ENCODE data around the gene COX6B2. TPM values are rescaled to one million over a fixed set of nuclear protein-coding genes. Genes with fewer than 3 reads are reported as not detected.
"Not testable (repeated sequence)": the region's sequence is repeated elsewhere in the genome, so short reads cannot be mapped to it uniquely, and the experiment has no call there.

The COX6B2 gene, protein sequence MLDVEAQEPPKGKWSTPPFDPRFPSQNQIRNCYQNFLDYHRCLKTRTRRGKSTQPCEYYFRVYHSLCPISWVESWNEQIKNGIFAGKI
- total RNA-seq = under 1 TPM; 0.39 to 0.95 TPM

DNA sequence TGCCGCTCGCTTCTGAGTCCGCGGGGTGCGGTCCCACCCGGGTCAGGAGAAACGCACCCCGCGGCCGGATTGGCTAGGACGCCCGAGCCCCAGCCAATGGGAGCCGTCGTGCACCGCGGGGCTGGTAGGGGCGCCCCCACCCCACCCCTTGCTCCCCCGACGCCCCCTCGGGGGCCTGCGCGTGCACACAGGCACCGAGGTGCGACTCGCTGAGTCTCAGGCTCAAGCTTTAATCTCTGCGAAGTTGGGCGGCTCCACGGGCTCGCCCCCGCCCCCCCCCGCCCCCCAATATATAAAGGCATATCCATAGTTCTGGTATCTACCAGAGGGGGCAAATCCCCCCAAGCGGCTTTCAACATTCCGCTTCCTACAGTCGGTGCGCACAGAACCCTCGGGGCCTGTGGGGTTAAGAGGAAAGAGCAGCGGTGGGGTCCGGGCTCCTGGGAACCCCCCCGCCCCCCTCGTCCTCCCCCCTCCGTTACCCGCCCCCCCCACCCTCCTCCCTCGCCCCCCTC lies at the start of gene COX6B2:
TSS of gene COX6B2 (minus strand) at position 22 of the 515 bp plus-strand sequence. CDS start 198 bp downstream, outside the sequence.
- DNase-seq (ENCODE audit: low spot score in 2 of 2) (no peak), ATAC-seq (peak in 1 of 2 donors; percentile 4)
- Mint-ChIP-seq H3K27ac (no peak within 1 kb of the TSS), H3K36me3 (no peaks in the 10 kb centered on the region), H3K9me3 (no peaks in the 10 kb centered on the region)

DNA sequence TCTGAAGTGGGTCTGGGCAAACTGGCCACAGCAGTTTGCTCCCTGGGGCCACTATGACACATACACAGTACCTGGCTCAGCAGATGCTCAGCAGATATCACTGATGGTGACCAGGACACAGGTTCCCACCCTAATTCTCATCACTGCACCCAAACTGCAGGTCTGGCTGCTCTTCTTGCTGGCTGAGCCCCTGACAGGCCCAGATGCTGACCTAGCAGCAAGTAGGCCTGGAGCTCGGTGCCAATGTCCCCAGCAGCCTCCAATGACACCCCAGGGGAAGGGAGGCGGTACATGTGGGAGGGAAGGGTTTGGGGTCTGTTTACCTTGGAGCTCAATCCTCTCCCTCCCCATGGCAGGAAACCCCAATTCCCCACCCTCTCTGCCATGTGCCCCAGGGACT lies 48.0 kb upstream of the COX6B2 start:
- peak overlapping the region; percentile 45 to 96 for H3K27ac Mint-ChIP-seq
- H3K36me3 Mint-ChIP-seq = peaks cover 27 to 41% of the 10 kb centered on the region in 2 donors
- ATAC-seq (no peak), DNase-seq (ENCODE audit: low spot score in 2 of 2) (no peak)
- H3K9me3 Mint-ChIP-seq = no peaks in the 10 kb centered on the region

DNA sequence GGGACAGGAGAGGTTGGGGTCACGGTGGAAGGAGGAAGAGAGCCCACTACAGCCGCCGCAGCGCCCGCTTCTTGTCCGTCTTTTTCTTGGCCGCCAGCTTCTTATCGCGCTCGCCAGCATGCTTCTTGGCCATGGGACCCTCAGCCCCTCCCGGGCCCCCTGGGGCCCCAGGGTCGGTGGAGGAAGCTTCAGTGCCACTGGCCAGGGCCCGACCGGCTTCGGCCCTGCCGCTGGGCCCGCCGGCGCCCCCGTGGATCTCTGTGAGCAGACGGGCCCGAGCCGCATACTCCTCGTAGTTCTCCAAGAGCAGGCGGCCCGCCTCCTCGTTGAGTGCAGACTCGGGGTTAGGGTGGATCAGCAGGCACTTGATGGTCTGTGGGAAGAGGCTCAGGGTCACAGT lies 46.9 kb upstream of the COX6B2 start:
- not testable (repeated sequence) for H3K9me3 Mint-ChIP-seq; DNase-seq (ENCODE audit: low spot score in 2 of 2); ATAC-seq
- peaks cover 20 to 33% of the 10 kb centered on the region in 2 donors for H3K36me3 Mint-ChIP-seq
- peak overlapping the region; percentile 57 to 96 for H3K27ac Mint-ChIP-seq

DNA sequence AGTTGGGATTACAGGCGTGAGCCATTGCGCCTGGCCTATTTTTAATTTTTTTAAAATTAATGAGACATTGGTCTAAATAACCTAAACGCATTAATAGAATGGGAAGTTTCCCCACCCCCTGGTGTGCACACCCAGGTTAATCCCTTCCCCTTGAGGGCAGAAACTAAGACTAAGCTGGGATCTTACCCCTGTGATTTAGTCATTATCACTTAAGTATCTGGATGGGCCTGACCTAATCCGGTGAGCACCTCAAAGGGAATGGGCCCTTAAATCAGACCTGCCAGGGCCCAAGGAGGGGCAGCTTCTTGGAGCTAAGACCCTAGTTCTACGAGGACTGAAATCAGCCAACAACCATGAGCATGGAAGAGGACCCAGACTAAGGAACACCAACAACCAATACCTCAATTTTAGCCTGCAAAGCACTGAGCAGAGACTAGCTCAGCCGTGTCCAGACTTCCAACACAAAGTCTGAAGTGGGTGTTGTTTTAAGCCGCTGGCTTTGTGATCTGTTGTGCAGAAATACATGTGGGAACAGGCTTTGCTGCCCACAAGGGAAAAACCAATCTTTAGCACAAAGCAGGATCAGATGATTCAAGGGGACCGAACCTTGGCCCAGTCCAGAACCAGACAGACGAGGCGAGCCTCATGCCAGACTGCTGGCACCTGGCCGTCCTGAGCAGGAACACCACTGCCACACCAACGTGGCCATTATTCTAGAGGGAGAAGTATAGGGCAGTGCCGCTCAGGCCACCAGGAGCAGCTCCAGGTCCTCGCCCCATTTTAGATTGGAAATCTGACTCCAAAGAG lies 46.0 kb upstream of the COX6B2 start:
- peak overlapping the region; percentile 48 to 86 for H3K27ac Mint-ChIP-seq
- peaks cover 11 to 24% of the 10 kb centered on the region in 2 donors for H3K36me3 Mint-ChIP-seq
- no peaks in the 10 kb centered on the region for H3K9me3 Mint-ChIP-seq
- ATAC-seq (peak in 1 of 2 donors; percentile 11), DNase-seq (ENCODE audit: low spot score in 2 of 2) (no peak)

DNA sequence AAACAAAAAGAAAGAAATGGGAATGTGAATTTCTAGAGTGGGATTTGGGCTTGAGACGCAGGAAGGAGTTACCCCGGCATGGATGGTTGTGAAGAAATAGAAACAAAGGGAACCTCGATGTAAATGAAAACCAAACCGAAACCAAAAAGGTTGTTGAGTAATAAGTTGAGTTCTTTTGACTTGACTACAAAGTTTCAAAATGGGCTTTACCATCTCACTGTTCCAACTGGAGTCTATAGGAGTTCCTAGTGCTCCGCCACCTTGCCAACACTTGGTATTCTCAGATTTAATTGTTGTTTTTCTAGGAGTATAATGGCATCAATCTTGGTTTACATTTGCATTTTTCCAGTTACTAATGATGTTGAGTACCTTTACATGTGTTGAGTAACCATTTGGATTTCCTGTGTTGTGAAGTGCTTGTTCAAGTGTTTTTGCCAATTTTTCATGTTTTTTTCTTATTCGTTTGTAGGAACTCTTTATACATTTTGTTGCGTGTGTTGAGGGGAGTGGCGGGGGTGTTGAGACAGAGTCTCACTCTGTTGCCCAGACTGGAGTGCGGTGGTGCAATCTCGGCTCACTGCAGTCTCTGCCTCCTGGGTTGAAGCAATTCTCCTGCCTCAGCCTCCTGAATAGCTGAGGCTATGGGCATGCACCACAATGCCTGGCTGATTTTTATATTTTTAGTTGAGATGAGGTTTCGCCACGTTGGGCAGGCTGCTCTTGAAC lies 43.8 kb upstream of the COX6B2 start:
- H3K36me3 Mint-ChIP-seq = peaks cover 10 to 20% of the 10 kb centered on the region in 2 donors

DNA sequence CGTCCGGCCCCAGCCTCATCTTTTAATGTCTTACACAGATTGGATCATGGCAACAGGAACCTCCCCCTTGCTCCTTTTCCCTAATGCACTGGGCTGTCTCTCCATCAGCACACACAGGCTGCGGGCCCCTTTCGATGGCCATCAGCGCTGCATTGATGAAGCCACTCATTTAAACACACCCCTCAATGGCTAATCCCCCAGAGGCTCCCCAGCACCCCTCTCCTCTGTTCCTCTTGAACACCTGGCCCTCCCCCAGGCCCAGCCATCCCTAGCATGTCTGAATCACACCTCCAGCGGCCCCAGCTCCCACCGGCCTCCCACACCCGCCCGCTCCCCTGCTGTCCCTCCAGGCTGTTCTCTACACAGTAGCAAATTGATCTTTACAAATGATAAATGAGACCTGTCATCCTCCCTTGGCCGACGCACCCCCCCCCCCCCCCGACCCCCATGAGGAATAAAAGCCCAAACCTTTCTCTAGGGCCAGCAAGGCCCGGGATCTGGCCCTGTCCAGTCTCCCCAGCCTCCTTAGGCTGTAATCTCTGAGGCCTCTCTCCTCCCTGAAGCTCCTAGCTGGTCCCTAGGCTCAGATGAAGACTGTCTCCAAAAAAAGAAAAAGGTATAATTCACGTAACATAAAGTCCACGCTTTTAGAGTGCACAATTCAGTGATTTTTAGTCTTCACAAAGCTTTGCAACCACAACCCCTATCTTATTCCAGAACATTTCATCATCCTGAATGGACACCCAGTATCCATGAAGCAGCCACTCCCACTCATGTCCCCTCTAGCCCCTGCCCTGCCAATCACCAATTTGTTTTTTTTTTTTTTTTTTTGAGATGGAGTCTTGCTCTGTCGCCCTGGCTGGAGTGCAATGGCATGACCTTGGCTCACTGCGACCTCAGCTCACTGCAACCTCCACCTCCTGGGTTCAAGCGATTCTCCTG lies 38.6 kb upstream of the COX6B2 start:
- Mint-ChIP-seq H3K36me3 (peaks cover 4 to 12% of the 10 kb centered on the region in 2 donors), H3K9me3 (no peaks in the 10 kb centered on the region), H3K27ac (peak overlapping the region; percentile 60 to 64)
- ATAC-seq (peak in 1 of 2 donors; percentile 7), DNase-seq (ENCODE audit: low spot score in 2 of 2) (no peak)

More for the DNA sequence above, 43.8 kb upstream of the COX6B2 start:
- ATAC-seq (peak; percentile 43 to 54), DNase-seq (ENCODE audit: low spot score in 2 of 2) (no peak)
- Mint-ChIP-seq H3K9me3 (no peaks in the 10 kb centered on the region), H3K27ac (peak overlapping the region; percentile 39 to 81)

DNA sequence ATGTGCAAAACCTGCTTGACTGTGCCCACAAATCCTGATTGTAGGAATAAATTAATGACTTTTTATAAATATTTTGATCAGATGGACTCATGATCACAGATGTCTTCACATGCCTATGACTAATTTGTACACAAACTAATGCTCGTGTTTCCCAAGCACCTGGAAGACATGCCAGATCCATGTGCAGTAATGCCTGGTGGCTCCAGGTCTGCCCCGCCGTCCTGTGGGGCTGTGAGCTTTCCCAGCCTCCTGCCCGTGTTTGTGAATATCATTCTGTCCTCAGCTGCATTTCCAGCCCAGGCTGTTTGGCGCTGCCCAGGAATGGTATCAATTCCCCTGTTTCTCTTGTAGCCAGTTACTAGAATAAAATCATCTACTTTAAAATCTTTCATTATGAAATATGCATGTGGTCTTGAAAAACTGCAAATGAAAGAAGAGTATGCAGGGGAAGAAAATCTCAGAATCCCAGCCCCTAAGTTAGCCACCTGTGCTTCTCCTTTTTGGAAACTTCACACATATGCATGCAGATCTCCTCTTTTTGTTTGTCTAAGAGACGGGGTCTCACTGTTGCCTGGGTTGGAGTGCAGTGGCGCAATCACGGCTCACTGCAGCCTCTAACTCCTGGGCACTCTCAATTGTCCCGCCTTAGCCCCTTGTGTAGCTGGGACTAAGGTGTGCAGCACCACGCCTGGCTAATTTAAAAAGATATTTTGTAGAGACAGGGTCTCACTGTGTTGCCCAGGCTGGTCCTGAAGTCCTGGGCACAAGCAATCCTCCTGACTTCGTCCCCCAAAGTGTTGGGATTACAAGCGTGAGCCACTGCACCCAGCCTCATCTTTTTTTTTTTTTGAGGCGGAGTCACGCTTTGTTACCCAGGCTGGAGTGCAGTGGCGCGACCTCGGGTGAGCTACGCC lies 37.4 kb upstream of the COX6B2 start:
- ATAC-seq = no peak
- DNase-seq (ENCODE audit: low spot score in 2 of 2) = no peak
- no peaks in the 10 kb centered on the region for H3K9me3 Mint-ChIP-seq
- H3K27ac Mint-ChIP-seq = peak overlapping the region; percentile 64 to 75
- peaks cover 11 to 20% of the 10 kb centered on the region in 2 donors for H3K36me3 Mint-ChIP-seq

DNA sequence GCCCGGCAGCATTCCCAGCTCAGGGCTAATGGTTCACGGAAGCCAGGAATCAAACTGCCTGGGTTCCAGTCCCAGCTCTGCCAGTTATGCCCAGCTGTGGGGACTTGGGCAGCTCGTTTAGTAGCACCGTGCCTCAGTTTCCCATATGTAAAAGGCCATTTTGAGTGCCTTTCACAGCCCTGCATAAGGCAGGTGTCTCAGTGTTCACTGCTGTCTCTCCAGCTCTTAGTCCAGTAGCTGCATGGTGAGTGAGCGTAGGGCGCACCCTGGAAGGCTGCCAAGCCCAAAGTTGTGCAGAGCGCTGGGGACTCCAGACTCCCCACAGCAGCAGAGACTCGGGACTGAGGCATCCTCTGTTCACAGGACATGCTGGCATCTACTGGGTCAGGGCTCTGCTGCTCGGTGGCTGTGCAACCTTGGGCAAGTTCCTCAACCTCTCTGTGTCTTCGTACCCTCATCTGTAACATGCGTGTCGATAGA lies 36.7 kb upstream of the COX6B2 start:
- H3K27ac Mint-ChIP-seq = peak overlapping the region; percentile 73 to 75
- no peaks in the 10 kb centered on the region for H3K9me3 Mint-ChIP-seq
- ATAC-seq (no peak), DNase-seq (ENCODE audit: low spot score in 2 of 2) (no peak)
- peaks cover 19 to 28% of the 10 kb centered on the region in 2 donors for H3K36me3 Mint-ChIP-seq

DNA sequence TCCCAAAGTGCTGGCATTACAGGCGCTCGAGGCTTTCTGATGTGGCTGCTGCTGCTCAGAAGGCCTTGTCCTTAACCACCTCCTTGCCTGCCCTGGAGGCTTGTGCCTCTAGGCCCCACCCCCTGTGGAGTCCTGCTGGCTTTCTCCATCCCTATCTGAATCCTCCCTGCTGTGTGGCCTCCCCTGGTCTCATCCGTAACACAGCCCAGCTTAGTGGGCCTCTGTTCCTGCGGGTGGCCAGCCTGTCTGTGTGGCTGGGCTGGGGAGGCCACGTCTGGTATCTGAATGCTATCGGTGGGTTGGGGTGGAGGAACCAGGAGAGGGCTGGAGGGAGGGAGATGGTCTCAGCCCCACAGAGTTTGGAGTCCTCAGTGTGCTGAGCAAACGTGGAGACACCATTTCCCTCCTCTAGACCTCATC lies 36.0 kb upstream of the COX6B2 start:
- DNase-seq (ENCODE audit: low spot score in 2 of 2) = no peak
- Mint-ChIP-seq H3K27ac (peak overlapping the region; percentile 73 to 91), H3K9me3 (no peaks in the 10 kb centered on the region), H3K36me3 (peaks cover 26 to 35% of the 10 kb centered on the region in 2 donors)
- no peak for ATAC-seq

DNA sequence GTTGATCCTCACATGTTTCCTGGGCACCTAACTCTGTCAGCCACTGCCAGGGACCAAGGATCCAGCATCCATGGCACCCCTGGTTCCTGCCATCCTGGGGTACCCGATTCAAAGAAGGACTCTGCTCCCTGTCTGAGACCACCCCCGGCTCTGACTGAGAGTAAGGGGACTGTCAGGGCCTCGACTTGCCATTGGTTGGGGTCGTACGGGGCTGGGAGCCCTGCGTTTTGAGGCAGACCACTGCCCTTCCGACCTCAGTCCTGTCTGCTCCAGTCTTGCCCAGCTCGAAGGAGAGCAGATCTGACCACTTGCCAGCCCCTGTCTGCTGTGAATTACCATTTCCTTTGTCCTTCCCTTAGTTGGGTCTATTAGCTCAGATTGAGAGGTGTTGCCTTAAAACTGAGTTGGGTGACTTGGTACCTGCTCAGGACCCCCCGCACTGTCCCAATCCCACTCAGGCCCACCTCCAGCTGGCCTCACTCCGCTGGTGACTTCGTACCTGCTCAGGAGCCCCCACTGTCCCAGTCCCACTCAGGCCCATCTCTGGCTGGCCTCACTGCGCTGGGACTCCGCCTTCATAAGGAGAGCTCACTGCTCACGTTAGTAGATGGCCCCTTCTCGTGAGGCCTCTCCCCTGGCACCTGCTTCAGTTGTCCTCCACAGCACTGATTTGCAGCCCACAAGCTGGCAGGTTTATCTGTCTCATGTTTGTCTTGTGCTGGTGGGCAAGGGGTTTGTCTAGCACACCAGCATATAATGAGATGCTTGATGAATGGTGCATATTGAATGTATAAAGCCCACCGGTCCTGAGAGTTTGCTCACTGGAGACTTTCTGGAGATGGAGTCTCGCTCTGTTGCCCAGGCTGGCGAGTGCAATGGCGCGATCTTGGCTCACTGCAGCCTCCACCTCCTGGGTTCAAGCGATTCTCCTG lies 35.1 kb upstream of the COX6B2 start:
- DNase-seq (ENCODE audit: low spot score in 2 of 2) (no peak), ATAC-seq (no peak)
- Mint-ChIP-seq H3K27ac (peak overlapping the region; percentile 73 to 91), H3K9me3 (no peaks in the 10 kb centered on the region), H3K36me3 (peaks cover 29 to 35% of the 10 kb centered on the region in 2 donors)

DNA sequence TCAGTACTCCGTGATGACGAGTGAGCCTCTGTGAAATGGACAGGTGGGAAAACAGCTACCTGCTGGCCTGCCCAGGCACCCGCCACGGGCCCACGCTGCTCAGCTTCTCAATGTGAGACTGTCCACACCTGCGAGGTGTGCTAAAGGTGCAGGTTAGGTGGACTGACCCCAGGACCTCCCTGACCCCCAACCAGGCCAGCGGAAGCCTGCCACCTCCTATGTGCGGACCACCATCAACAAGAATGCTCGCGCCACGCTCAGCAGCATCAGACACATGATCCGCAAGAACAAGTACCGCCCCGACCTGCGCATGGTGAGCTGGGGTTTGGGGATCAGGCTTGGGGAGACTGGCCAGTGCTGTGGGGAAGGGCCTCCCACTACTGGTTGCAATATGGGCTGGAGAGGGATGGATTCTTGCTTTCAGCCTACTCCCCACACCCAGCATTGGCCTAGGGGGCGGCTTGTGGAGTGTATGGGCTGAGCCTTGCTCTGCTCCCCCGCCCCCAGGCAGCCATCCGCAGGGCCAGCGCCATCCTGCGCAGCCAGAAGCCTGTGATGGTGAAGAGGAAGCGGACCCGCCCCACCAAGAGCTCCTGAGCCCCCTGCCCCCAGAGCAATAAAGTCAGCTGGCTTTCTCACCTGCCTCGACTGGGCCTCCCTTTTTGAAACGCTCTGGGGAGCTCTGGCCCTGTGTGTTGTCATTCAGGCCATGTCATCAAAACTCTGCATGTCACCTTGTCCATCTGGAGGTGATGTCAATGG lies 33.4 kb upstream of the COX6B2 start:
- H3K9me3 Mint-ChIP-seq = no peaks in the 10 kb centered on the region
- no peak for DNase-seq (ENCODE audit: low spot score in 2 of 2)
- no peak for ATAC-seq
- H3K36me3 Mint-ChIP-seq = peaks cover 34 to 41% of the 10 kb centered on the region in 2 donors
- peak overlapping the region; percentile 96 to 100 for H3K27ac Mint-ChIP-seq

DNA sequence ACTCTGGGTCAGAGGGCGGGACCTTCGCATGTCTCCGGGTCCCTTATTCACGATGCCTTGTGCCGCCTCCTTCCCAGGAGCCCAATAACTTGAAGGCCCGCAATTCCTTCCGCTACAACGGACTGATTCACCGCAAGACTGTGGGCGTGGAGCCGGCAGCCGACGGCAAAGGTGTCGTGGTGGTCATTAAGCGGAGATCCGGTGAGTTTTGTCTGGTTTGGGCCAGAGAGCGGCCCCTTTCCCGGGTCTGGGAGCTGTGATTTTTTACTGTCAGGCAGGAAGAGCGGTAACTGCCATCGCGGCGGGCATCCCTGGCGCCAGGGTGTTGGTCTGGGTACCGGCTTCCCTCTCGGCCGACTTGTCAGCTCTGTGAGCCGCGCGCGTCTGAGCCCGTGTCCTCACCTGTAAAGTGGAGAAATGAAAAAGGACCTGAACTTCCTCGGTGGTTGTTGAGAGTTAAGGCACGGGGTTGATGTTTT lies 32.0 kb upstream of the COX6B2 start:
- DNase-seq (ENCODE audit: low spot score in 2 of 2) = no peak
- H3K36me3 Mint-ChIP-seq = peaks cover 34 to 55% of the 10 kb centered on the region in 2 donors
- peak overlapping the region; percentile 96 to 100 for H3K27ac Mint-ChIP-seq
- peaks cover 0 to 6% of the 10 kb centered on the region in 2 donors for H3K9me3 Mint-ChIP-seq
- no peak for ATAC-seq

DNA sequence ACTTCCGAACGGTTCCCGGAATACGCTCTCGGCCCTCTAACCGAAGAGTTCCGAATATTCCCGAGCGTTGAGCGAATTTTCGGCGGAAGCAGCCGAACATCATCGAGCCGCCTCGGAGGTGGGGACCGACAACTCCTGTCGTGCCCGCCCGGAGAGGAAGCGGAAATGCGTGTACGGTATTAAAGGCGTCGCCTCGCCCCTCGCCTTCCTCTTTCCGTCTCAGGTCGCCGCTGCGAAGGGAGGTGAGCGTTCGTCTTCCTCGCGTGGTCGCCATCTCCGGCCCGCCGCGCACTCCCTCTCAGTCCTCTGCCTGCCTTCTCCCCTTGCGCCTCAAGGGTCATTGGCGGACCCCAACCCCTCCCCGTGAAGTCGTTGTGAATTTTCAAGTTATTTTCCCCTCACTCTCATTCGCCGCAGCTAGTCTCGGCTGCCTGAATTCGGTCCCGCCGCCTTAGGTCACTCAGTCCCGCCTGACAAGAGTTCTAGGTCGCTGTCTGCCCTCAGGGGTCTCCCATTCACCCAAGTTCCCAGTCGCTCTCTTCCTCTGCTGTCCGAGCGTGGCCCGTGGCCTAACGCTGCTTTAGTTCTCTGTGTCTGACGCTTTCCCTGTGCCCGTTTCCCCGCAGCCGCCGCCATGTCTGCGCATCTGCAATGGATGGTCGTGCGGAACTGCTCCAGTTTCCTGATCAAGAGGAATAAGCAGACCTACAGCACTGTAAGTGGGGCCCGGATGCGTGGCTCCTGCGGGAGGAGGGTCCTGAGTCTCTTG lies 31.4 kb upstream of the COX6B2 start, which contains the start of gene RPL28:
TSS of gene RPL28 (plus strand) at position 209 of the 769 bp plus-strand sequence. CDS start at position 635, 426 bp downstream.
- peak; percentile 98 to 99 for DNase-seq (ENCODE audit: low spot score in 2 of 2)
- peaks cover 34 to 56% of the 10 kb centered on the region in 2 donors for H3K36me3 Mint-ChIP-seq

More for the DNA sequence above, 31.4 kb upstream of the COX6B2 start, which contains the start of gene RPL28:
- H3K27ac Mint-ChIP-seq = peak within 1 kb of the TSS; percentile 96 to 100
- peak; percentile 74 to 78 for ATAC-seq
- H3K9me3 Mint-ChIP-seq = peaks cover 0 to 6% of the 10 kb centered on the region in 2 donors

Data from activated naive CD4-positive, alpha-beta T cell treated with anti-CD3 and anti-CD28 coated beads, Interleukin-2, amount 50 U/mL, for 72 hours (primary cell).